GM23338 (cell line): ENCODE measurements around the gene KDM4B. TPM values are rescaled to one million over a fixed set of nuclear protein-coding genes. Genes with fewer than 3 reads are reported as not detected.

Source experiments
- ATAC-seq: fragments of 200-7000 bp; cut with Tn5 transposase; 3 replicates; pipeline ENCODE4 v1.9.1; 2020
- DNase-seq: peaks from one replicate; pipeline ENCODE4 v3.0.0-alpha.2; 2015; ENCODE audit warnings: low spot score
- H2AFZ ChIP-seq: fragments of 200-600 bp; sonication (generic); 2 replicates; pipeline ENCODE4 v1.8.0; 2016; ENCODE audit warnings: antibody characterized with exemption, mild to moderate bottlenecking, moderate library complexity
- H3F3A ChIP-seq: fragments of 200-600 bp; sonication (generic); replicated peaks from 2 replicates; pipeline ENCODE4 v1.8.0; 2017; ENCODE audit warnings: antibody characterized with exemption, mixed run types, low read depth
- H3K27ac ChIP-seq: fragments of 200-600 bp; sonication (generic); 2 replicates; pipeline ENCODE4 v1.6.1; 2016; ENCODE audit warnings: low read depth
- H3K27me3 ChIP-seq: fragments of 200-600 bp; sonication (generic); 2 replicates; pipeline ENCODE4 v1.8.0; 2016; ENCODE audit warnings: mild to moderate bottlenecking, mixed run types, moderate library complexity; ENCODE audit not compliant: insufficient read depth
- H3K36me3 ChIP-seq: fragments of 200-600 bp; sonication (generic); 2 replicates; pipeline ENCODE4 v1.8.0; 2016; ENCODE audit warnings: mild to moderate bottlenecking; ENCODE audit not compliant: insufficient read depth
- H3K4me1 ChIP-seq: fragments of 200-600 bp; sonication (generic); 2 replicates; pipeline ENCODE4 v1.8.0; 2016; ENCODE audit warnings: mild to moderate bottlenecking, moderate library complexity; ENCODE audit not compliant: insufficient read depth
- H3K4me2 ChIP-seq: fragments of 200-600 bp; sonication (generic); 2 replicates; pipeline ENCODE4 v1.7.1; 2017; ENCODE audit warnings: mixed run types
- H3K4me3 ChIP-seq: fragments of 200-600 bp; sonication (generic); 2 replicates; pipeline ENCODE4 v1.6.1; 2016; ENCODE audit warnings: mixed run types
- H3K79me2 ChIP-seq: fragments of 200-600 bp; sonication (generic); replicated peaks from 2 replicates; pipeline ENCODE4 v1.8.0; 2017; ENCODE audit warnings: mild to moderate bottlenecking; ENCODE audit not compliant: insufficient read depth
- H3K9me2 ChIP-seq: fragments of 200-600 bp; sonication (generic); 2 replicates; pipeline ENCODE4 v1.8.0; 2017; ENCODE audit not compliant: insufficient read depth
- H4K20me1 ChIP-seq: fragments of 200-600 bp; sonication (generic); replicated peaks from 2 replicates; pipeline ENCODE4 v1.8.0; 2017; ENCODE audit warnings: mild to moderate bottlenecking; ENCODE audit not compliant: insufficient read depth
- H3K27ac Mint-ChIP-seq: 2 replicates; pipeline ENCODE4 v1.8.0; 2020; ENCODE audit warnings: inconsistent platforms, mild to moderate bottlenecking, moderate library complexity, mixed read lengths
- H3K27me3 Mint-ChIP-seq: 3 replicates; pipeline ENCODE4 v1.8.0; 2022; ENCODE audit warnings: low read depth, mild to moderate bottlenecking, moderate library complexity, mixed read lengths, inconsistent platforms; ENCODE audit not compliant: insufficient read depth, poor library complexity
- H3K36me3 Mint-ChIP-seq: 3 replicates; pipeline ENCODE4 v1.8.0; 2021; ENCODE audit warnings: low read depth, mild to moderate bottlenecking, inconsistent platforms, moderate library complexity, mixed read lengths
- H3K4me1 Mint-ChIP-seq: 3 replicates; pipeline ENCODE4 v1.8.0; 2020; ENCODE audit warnings: mild to moderate bottlenecking, inconsistent platforms, mixed read lengths
- H3K4me3 Mint-ChIP-seq: 3 replicates; pipeline ENCODE4 v1.8.0; 2021; ENCODE audit warnings: moderate library complexity, mild to moderate bottlenecking, inconsistent platforms, mixed read lengths
- H3K9me3 Mint-ChIP-seq: 3 replicates; pipeline ENCODE4 v1.8.0; 2020; ENCODE audit warnings: moderate library complexity, mild to moderate bottlenecking, inconsistent platforms, mixed read lengths
- CREB1 ChIP-seq: fragments of 250-450 bp; sonication (Bioruptor Pico); IDR thresholded peaks from 2 replicates; pipeline ENCODE4 v1.5.0; 2020; ENCODE audit warnings: low read depth, mild to moderate bottlenecking, moderate library complexity
- CTCF ChIP-seq, 2 experiments: fragments of 200-600 bp in 1 of 2; sonication (generic) in 1 of 2; conservative IDR thresholded peaks; 2 replicates each; pipeline versions ENCODE4 v1.5.1 to v1.6.1; 2016 to 2017; ENCODE audit warnings: antibody characterized with exemption in 2 of 2, low read depth in 2 of 2, mild to moderate bottlenecking in 2 of 2, moderate library complexity in 1 of 2
- ETS1 ChIP-seq: IDR thresholded peaks from 2 replicates; pipeline ENCODE4 v1.6.1; 2016; ENCODE audit warnings: antibody characterized with exemption
- EZH2 ChIP-seq: fragments of 200-600 bp; sonication (generic); IDR thresholded peaks from one replicate; pipeline ENCODE4 v1.8.0; 2017; ENCODE audit warnings: antibody characterized with exemption, mild to moderate bottlenecking, low read depth; ENCODE audit not compliant: unreplicated experiment
- EZH2phosphoT487 ChIP-seq: fragments of 200-600 bp; sonication (generic); IDR thresholded peaks from one replicate; pipeline ENCODE4 v1.8.1; 2018; ENCODE audit warnings: antibody characterized with exemption; ENCODE audit not compliant: unreplicated experiment
- JUNB ChIP-seq: IDR thresholded peaks from one replicate; pipeline ENCODE4 v1.6.1; 2016; ENCODE audit warnings: antibody characterized with exemption; ENCODE audit not compliant: unreplicated experiment
- NANOG ChIP-seq: IDR thresholded peaks from 2 replicates; pipeline ENCODE4 v1.6.1; 2016; ENCODE audit warnings: antibody characterized with exemption, borderline replicate concordance
- POLR2AphosphoS5 ChIP-seq: IDR thresholded peaks from 2 replicates; pipeline ENCODE4 v1.6.1; 2016; ENCODE audit warnings: antibody characterized with exemption, low read depth
- REST ChIP-seq: IDR thresholded peaks from one replicate; pipeline ENCODE4 v1.6.1; 2018; ENCODE audit warnings: antibody characterized with exemption; ENCODE audit not compliant: unreplicated experiment
- STAT1 ChIP-seq: IDR thresholded peaks from one replicate; pipeline ENCODE4 v1.6.1; 2016; ENCODE audit warnings: antibody characterized with exemption; ENCODE audit not compliant: unreplicated experiment
- ZNF114 ChIP-seq: fragments of 250-450 bp; sonication (Bioruptor Pico); IDR thresholded peaks from 2 replicates; pipeline ENCODE4 v1.5.0; 2020; ENCODE audit warnings: mild to moderate bottlenecking, moderate library complexity
- ZNF331 ChIP-seq: fragments of 250-450 bp; sonication (Bioruptor Pico); IDR thresholded peaks from 2 replicates; pipeline ENCODE4 v1.5.0; 2020; ENCODE audit warnings: low read depth, mild to moderate bottlenecking, moderate library complexity
- ZNF462 ChIP-seq: fragments of 250-450 bp; sonication (Bioruptor Pico); IDR thresholded peaks from 2 replicates; pipeline ENCODE4 v1.5.0; 2020; ENCODE audit warnings: mild to moderate bottlenecking, moderate library complexity
- polyA plus RNA-seq: library from polyadenylated mRNA; unstranded; fragments of >200 nt; fragmentation: Nextera tagmentation; extraction: Ambion mirVana; gene quantifications from 2 replicates; pipeline ENCODE4 v1.2.1, GENCODE V29; 2016
- total RNA-seq: library from RNA; depleted of rRNA; stranded (reverse); fragments of >200 nt; shearing (Covaris generic); gene quantifications from 2 replicates; pipeline ENCODE4 v1.2.3, GENCODE V29; 2014

The KDM4B gene
- total and polyA plus RNA-seq, 2 experiments from 2014 or later: 9.1 to 27.6 TPM

GRCh38 chr19:5128251-5128935, 159.5 kb downstream of the KDM4B start:
- H3K4me1 ChIP-seq: peaks cover 31% of the 10 kb centered on the region
- H3K9me3 Mint-ChIP-seq: no peaks in the 10 kb centered on the region
- H3K27me3 ChIP-seq: no peaks in the 10 kb centered on the region
- peak; percentile 55 for DNase-seq
- no peak overlapping the region for H3K4me2 ChIP-seq
- H3K9me2 ChIP-seq: no peaks in the 10 kb centered on the region
- peak; percentile 15 for ATAC-seq
- no peak overlapping the region for H2AFZ ChIP-seq
- no peaks in the 10 kb centered on the region for H3K36me3 ChIP-seq
- no peak overlapping the region for H3K4me3 ChIP-seq
- peak overlapping the region; percentile 87; the same call in 1 of the 2 replicates for H3K27ac ChIP-seq
- no peak overlapping the region for H3K27ac Mint-ChIP-seq
- peaks cover 3% of the 10 kb centered on the region; the same call in 2 of the 3 replicates for H3K36me3 Mint-ChIP-seq
- no peaks in the 10 kb centered on the region for H3K79me2 ChIP-seq
- no peak overlapping the region for H3K4me3 Mint-ChIP-seq
- no peaks in the 10 kb centered on the region; the same call in 1 of the 2 replicates for H3F3A ChIP-seq
- TF ChIP-seq CTCF (conservative IDR thresholded peaks at IDR 0.05; ENCODE audit: low read depth in 2 of 2) (no peak), STAT1 (no peak), CREB1 (CRISPR knock-in tag) (no peak), ZNF114 (CRISPR knock-in tag) (no peak), EZH2phosphoT487 (no peak), NANOG (no peak), ZNF331 (CRISPR knock-in tag) (no peak), REST (no peak), EZH2 (no peak), POLR2AphosphoS5 (no peak), JUNB (no peak), ETS1 (no peak), ZNF462 (no peak)
- H3K4me1 Mint-ChIP-seq: peaks cover 57% of the 10 kb centered on the region
- no peaks in the 10 kb centered on the region for H4K20me1 ChIP-seq
- peaks cover 9% of the 10 kb centered on the region for H3K27me3 Mint-ChIP-seq
